ENCODE data around the gene MBD4.

DNA sequence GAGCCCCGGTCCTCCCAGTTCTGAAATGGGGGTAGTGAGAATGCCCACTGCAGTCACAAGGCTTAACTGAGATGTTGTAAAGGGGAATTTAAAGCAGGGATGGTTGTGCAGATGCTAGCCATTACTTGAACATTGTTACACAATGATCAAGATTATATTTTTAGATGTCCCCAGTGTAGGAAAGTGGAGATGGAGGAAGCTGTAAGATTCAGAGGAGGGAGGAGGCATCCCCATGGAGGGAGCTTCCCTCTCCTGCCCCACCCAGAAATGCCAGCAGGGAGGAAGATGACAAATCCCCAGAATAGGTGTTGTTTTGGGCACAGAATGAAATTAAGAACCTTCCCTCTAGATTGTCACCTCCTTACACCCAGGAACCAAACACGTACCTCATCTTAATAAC is 57.4 kb downstream of the MBD4 start:
- TF ChIP-seq, protein P1, sequence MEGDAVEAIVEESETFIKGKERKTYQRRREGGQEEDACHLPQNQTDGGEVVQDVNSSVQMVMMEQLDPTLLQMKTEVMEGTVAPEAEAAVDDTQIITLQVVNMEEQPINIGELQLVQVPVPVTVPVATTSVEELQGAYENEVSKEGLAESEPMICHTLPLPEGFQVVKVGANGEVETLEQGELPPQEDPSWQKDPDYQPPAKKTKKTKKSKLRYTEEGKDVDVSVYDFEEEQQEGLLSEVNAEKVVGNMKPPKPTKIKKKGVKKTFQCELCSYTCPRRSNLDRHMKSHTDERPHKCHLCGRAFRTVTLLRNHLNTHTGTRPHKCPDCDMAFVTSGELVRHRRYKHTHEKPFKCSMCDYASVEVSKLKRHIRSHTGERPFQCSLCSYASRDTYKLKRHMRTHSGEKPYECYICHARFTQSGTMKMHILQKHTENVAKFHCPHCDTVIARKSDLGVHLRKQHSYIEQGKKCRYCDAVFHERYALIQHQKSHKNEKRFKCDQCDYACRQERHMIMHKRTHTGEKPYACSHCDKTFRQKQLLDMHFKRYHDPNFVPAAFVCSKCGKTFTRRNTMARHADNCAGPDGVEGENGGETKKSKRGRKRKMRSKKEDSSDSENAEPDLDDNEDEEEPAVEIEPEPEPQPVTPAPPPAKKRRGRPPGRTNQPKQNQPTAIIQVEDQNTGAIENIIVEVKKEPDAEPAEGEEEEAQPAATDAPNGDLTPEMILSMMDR (IDR thresholded peaks at IDR 0.05; ENCODE audit: insufficient read depth, low read depth, low read length) = no peak
- no peak for TF ChIP-seq EZH2 (IDR thresholded peaks at IDR 0.05; ENCODE audit: insufficient read depth, low read length)

Measured in astrocyte (in vitro differentiated cells and primary cell).